ENCODE measurements around the gene NCF2. TPM values are rescaled to one million over a fixed set of nuclear protein-coding genes. Genes with fewer than 3 reads are reported as not detected.

Gene NCF2
- total RNA-seq, 1 donor from 2014 or later = not detected

GRCh38 chr1:183553764-183554163, 36.5 kb downstream of the NCF2 start:
- DNase-seq (ENCODE audit: low read depth) = no peak

GRCh38 chr1:183553331-183553730, 36.9 kb downstream of the NCF2 start:
- DNase-seq (ENCODE audit: low read depth) = no peak

- no peak for DNase-seq (ENCODE audit: low read depth)
These were observed 37.4 kb downstream of the NCF2 start for GRCh38 chr1:183552891-183553290.

- DNase-seq (ENCODE audit: low read depth) = no peak
These were observed 37.8 kb downstream of the NCF2 start for GRCh38 chr1:183552441-183552840.

- no peak for DNase-seq (ENCODE audit: low read depth)
These were observed 38.3 kb downstream of the NCF2 start for GRCh38 chr1:183551924-183552323.

GRCh38 chr1:183550915-183551314, 39.3 kb downstream of the NCF2 start:
- DNase-seq (ENCODE audit: low read depth) = no peak

- DNase-seq (ENCODE audit: low read depth) = no peak
These were observed 42.1 kb downstream of the NCF2 start for GRCh38 chr1:183548116-183548515.

GRCh38 chr1:183546427-183546826, 43.8 kb downstream of the NCF2 start:
- DNase-seq (ENCODE audit: low read depth) = no peak

- DNase-seq (ENCODE audit: low read depth) = peak; percentile 37
These were observed 45.5 kb downstream of the NCF2 start for GRCh38 chr1:183544598-183545297.

- DNase-seq (ENCODE audit: low read depth) = peak; percentile 56
These were observed 46.5 kb downstream of the NCF2 start for GRCh38 chr1:183543619-183544204.

- DNase-seq (ENCODE audit: low read depth) = no peak
These were observed 52.9 kb downstream of the NCF2 start for GRCh38 chr1:183537405-183537804.

GRCh38 chr1:183533617-183534174, 56.6 kb downstream of the NCF2 start:
- no peak for DNase-seq (ENCODE audit: low read depth)

- DNase-seq (ENCODE audit: low read depth) = no peak
These were observed 61.7 kb downstream of the NCF2 start for GRCh38 chr1:183528577-183528976.

- no peak for DNase-seq (ENCODE audit: low read depth)
These were observed 68.2 kb downstream of the NCF2 start for GRCh38 chr1:183522104-183522503.

- DNase-seq (ENCODE audit: low read depth) = no peak
These were observed 69.9 kb downstream of the NCF2 start for GRCh38 chr1:183520379-183520778.

- no peak for DNase-seq (ENCODE audit: low read depth)
These were observed 72.9 kb downstream of the NCF2 start for GRCh38 chr1:183517401-183517800.

- DNase-seq (ENCODE audit: low read depth) = no peak
These were observed 73.5 kb downstream of the NCF2 start for GRCh38 chr1:183516725-183517124.

GRCh38 chr1:183515002-183515689, 75.1 kb downstream of the NCF2 start:
- no peak for DNase-seq (ENCODE audit: low read depth)

GRCh38 chr1:183514235-183514634, 76.0 kb downstream of the NCF2 start:
- DNase-seq (ENCODE audit: low read depth) = no peak

- DNase-seq (ENCODE audit: low read depth) = no peak
These were observed 77.8 kb downstream of the NCF2 start for GRCh38 chr1:183512450-183512849.

GRCh38 chr1:183508694-183509093, 81.6 kb downstream of the NCF2 start:
- no peak for DNase-seq (ENCODE audit: low read depth)

GRCh38 chr1:183506561-183506960, 83.7 kb downstream of the NCF2 start:
- DNase-seq (ENCODE audit: low read depth) = peak; percentile 34
